HEK293 (cell line): ENCODE measurements around the gene CHD1L.

Experiments used
- GFI1B ChIP-seq: fragments of 450-650 bp; formaldehyde crosslinking; IDR thresholded peaks from 2 replicates; pipeline ENCODE4 v1.5.1; 2016; ENCODE audit warnings: missing biosample characterization, missing genetic modification characterization
- KLF8 ChIP-seq: fragments of 450-650 bp; formaldehyde crosslinking; IDR thresholded peaks from 2 replicates; pipeline ENCODE4 v1.5.1; 2016; ENCODE audit warnings: missing biosample characterization, missing genetic modification characterization
- SP2 ChIP-seq: fragments of 450-650 bp; formaldehyde crosslinking; IDR thresholded peaks from 2 replicates; pipeline ENCODE4 v1.5.1; 2016; ENCODE audit warnings: missing biosample characterization, missing genetic modification characterization
- YY1 ChIP-seq: fragments of 450-650 bp; formaldehyde crosslinking; IDR thresholded peaks from 2 replicates; pipeline ENCODE4 v1.5.1; 2018; ENCODE audit warnings: missing biosample characterization, missing genetic modification characterization
- ZNF266 ChIP-seq: fragments of 450-650 bp; formaldehyde crosslinking; IDR thresholded peaks from 2 replicates; pipeline ENCODE4 v1.5.1; 2016; ENCODE audit warnings: missing biosample characterization, missing genetic modification characterization, low read depth
- ZNF274 ChIP-seq, 2 experiments: fragments of 200-500 bp in 1 of 2; fragments of 450-650 bp in 1 of 2; sonication (Bioruptor generic) in 1 of 2; formaldehyde crosslinking in 1 of 2; IDR thresholded peaks; 2 replicates each; pipeline versions ENCODE4 v1.5.1 to v1.6.1; 2014 to 2016; ENCODE audit warnings: borderline replicate concordance in 1 of 2, inconsistent platforms in 1 of 2, low read length in 1 of 2, missing biosample characterization in 1 of 2, missing genetic modification characterization in 1 of 2
- ZNF416 ChIP-seq: fragments of 450-650 bp; formaldehyde crosslinking; IDR thresholded peaks from 2 replicates; pipeline ENCODE4 v1.5.1; 2016; ENCODE audit warnings: missing biosample characterization, missing genetic modification characterization
- TF ChIP-seq, protein P1 (sequence below): fragments of 450-650 bp; formaldehyde crosslinking; IDR thresholded peaks from 2 replicates; pipeline ENCODE4 v1.5.1; 2016; ENCODE audit warnings: missing biosample characterization, missing genetic modification characterization
- TF ChIP-seq, protein P2 (sequence below): fragments of 450-650 bp; formaldehyde crosslinking; IDR thresholded peaks from 2 replicates; pipeline ENCODE4 v1.5.1; 2016; ENCODE audit warnings: missing biosample characterization, missing genetic modification characterization
- TF ChIP-seq, protein P3 (sequence below): fragments of 450-650 bp; formaldehyde crosslinking; optimal IDR thresholded peaks from 2 replicates; pipeline ENCODE3; 2016; ENCODE audit warnings: missing biosample characterization, mild to moderate bottlenecking, missing genetic modification characterization
- TF ChIP-seq, protein P4 (sequence below): fragments of 450-650 bp; formaldehyde crosslinking; IDR thresholded peaks from 2 replicates; pipeline ENCODE4 v1.5.1; 2016; ENCODE audit warnings: missing biosample characterization, missing genetic modification characterization

DNA sequence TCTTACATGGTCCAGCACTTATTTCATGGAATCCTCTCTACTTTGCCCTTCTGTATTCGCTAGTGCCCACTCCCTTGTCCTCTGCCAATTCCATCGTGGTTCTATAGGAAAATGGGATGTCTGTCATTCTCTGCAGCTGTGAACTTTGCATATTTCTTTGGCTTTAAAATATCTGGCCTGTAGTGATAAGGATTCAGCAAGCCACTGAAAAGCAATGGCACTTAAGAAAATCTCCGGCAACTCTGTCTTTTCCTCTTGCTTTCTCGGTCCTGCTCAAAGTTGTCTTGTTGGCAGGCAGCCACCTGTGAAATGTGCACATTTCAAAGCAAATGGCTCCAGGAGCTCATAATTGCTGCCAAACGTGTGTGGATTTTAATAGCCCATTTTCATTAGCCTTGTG, 91.8 kb downstream of the CHD1L start:
- no peak for TF ChIP-seq GFI1B (tag by site-specific recombination)
- TF ChIP-seq, protein P1, sequence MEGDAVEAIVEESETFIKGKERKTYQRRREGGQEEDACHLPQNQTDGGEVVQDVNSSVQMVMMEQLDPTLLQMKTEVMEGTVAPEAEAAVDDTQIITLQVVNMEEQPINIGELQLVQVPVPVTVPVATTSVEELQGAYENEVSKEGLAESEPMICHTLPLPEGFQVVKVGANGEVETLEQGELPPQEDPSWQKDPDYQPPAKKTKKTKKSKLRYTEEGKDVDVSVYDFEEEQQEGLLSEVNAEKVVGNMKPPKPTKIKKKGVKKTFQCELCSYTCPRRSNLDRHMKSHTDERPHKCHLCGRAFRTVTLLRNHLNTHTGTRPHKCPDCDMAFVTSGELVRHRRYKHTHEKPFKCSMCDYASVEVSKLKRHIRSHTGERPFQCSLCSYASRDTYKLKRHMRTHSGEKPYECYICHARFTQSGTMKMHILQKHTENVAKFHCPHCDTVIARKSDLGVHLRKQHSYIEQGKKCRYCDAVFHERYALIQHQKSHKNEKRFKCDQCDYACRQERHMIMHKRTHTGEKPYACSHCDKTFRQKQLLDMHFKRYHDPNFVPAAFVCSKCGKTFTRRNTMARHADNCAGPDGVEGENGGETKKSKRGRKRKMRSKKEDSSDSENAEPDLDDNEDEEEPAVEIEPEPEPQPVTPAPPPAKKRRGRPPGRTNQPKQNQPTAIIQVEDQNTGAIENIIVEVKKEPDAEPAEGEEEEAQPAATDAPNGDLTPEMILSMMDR: no peak
- TF ChIP-seq SP2 (tag by site-specific recombination): no peak
- TF ChIP-seq ZNF266 (tag by site-specific recombination): no peak
- TF ChIP-seq, protein P2, sequence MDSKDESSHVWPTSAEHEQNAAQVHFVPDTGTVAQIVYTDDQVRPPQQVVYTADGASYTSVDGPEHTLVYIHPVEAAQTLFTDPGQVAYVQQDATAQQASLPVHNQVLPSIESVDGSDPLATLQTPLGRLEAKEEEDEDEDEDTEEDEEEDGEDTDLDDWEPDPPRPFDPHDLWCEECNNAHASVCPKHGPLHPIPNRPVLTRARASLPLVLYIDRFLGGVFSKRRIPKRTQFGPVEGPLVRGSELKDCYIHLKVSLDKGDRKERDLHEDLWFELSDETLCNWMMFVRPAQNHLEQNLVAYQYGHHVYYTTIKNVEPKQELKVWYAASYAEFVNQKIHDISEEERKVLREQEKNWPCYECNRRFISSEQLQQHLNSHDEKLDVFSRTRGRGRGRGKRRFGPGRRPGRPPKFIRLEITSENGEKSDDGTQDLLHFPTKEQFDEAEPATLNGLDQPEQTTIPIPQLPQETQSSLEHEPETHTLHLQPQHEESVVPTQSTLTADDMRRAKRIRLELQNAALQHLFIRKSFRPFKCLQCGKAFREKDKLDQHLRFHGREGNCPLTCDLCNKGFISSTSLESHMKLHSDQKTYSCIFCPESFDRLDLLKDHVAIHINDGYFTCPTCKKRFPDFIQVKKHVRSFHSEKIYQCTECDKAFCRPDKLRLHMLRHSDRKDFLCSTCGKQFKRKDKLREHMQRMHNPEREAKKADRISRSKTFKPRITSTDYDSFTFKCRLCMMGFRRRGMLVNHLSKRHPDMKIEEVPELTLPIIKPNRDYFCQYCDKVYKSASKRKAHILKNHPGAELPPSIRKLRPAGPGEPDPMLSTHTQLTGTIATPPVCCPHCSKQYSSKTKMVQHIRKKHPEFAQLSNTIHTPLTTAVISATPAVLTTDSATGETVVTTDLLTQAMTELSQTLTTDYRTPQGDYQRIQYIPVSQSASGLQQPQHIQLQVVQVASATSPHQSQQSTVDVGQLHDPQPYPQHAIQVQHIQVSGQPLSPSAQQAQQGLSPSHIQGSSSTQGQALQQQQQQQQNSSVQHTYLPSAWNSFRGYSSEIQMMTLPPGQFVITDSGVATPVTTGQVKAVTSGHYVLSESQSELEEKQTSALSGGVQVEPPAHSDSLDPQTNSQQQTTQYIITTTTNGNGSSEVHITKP: no peak
- TF ChIP-seq ZNF416 (tag by site-specific recombination): no peak
- TF ChIP-seq KLF8 (tag by site-specific recombination): no peak
- TF ChIP-seq ZNF274 (IDR thresholded peaks at IDR 0.05; ENCODE audit: low read length): no peak
- no peak for TF ChIP-seq ZNF274 (tag by site-specific recombination; IDR thresholded peaks at IDR 0.05; ENCODE audit: borderline replicate concordance)
- TF ChIP-seq, protein P3, sequence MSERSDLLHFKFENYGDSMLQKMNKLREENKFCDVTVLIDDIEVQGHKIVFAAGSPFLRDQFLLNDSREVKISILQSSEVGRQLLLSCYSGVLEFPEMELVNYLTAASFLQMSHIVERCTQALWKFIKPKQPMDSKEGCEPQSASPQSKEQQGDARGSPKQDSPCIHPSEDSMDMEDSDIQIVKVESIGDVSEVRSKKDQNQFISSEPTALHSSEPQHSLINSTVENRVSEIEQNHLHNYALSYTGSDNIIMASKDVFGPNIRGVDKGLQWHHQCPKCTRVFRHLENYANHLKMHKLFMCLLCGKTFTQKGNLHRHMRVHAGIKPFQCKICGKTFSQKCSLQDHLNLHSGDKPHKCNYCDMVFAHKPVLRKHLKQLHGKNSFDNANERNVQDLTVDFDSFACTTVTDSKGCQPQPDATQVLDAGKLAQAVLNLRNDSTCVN (tag by site-specific recombination): no peak
- TF ChIP-seq, protein P4, sequence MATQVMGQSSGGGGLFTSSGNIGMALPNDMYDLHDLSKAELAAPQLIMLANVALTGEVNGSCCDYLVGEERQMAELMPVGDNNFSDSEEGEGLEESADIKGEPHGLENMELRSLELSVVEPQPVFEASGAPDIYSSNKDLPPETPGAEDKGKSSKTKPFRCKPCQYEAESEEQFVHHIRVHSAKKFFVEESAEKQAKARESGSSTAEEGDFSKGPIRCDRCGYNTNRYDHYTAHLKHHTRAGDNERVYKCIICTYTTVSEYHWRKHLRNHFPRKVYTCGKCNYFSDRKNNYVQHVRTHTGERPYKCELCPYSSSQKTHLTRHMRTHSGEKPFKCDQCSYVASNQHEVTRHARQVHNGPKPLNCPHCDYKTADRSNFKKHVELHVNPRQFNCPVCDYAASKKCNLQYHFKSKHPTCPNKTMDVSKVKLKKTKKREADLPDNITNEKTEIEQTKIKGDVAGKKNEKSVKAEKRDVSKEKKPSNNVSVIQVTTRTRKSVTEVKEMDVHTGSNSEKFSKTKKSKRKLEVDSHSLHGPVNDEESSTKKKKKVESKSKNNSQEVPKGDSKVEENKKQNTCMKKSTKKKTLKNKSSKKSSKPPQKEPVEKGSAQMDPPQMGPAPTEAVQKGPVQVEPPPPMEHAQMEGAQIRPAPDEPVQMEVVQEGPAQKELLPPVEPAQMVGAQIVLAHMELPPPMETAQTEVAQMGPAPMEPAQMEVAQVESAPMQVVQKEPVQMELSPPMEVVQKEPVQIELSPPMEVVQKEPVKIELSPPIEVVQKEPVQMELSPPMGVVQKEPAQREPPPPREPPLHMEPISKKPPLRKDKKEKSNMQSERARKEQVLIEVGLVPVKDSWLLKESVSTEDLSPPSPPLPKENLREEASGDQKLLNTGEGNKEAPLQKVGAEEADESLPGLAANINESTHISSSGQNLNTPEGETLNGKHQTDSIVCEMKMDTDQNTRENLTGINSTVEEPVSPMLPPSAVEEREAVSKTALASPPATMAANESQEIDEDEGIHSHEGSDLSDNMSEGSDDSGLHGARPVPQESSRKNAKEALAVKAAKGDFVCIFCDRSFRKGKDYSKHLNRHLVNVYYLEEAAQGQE (tag by site-specific recombination): no peak
- no peak for TF ChIP-seq YY1
